ENCODE results near the gene REM2. TPM values are rescaled to one million over a fixed set of nuclear protein-coding genes. Genes with fewer than 3 reads are reported as not detected.
A peak's percentile ranks its signal among the peaks of the same experiment; 100 is the strongest.

REM2 gene
- polyA plus RNA-seq, 1 of the 3 experiments (the other 2 are of a cell fraction), result 0.26 TPM

DNA sequence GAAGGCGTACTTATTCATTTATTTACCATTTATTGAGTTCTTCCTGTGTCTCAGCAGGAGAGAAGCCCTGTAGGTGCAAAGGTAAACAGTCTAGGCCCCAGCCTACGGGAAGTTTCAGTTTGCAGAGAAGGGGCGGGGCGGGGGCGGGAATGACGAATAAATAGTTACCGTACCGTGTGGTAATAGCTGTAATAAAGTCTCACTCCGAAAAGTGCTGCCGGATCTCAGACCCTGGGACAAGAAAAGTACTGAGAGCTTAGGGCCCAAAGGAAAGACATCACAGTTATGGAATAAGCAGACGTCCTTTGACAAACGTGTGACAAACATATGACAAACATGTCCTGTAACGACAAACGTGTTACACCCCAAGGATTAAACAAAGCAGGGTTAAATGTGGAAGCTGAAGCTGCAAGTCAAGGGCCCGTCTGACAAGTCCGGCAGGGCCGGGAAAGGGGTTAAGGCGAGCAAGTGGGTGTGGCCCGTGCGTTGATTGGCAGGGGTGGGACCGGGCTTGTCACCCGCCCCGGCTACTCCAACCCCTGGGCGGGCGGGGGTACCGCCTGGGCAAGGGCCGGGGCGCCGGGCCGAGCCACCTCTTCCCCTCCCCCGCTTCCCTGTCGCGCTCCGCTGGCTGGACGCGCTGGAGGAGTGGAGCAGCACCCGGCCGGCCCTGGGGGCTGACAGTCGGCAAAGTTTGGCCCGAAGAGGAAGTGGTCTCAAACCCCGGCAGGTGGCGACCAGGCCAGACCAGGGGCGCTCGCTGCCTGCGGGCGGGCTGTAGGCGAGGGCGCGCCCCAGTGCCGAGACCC lies 11.6 kb upstream of the REM2 start, which contains the start of gene LRP10 (continued):
- TF ChIP-seq TEAD4 (IDR thresholded peaks at IDR 0.05; ENCODE audit: borderline replicate concordance, insufficient read depth), result no peak
- no peak for TF ChIP-seq EZH2phosphoT487 (IDR thresholded peaks at IDR 0.05; ENCODE audit: borderline replicate concordance, low read depth)
- TF ChIP-seq, protein P1, sequence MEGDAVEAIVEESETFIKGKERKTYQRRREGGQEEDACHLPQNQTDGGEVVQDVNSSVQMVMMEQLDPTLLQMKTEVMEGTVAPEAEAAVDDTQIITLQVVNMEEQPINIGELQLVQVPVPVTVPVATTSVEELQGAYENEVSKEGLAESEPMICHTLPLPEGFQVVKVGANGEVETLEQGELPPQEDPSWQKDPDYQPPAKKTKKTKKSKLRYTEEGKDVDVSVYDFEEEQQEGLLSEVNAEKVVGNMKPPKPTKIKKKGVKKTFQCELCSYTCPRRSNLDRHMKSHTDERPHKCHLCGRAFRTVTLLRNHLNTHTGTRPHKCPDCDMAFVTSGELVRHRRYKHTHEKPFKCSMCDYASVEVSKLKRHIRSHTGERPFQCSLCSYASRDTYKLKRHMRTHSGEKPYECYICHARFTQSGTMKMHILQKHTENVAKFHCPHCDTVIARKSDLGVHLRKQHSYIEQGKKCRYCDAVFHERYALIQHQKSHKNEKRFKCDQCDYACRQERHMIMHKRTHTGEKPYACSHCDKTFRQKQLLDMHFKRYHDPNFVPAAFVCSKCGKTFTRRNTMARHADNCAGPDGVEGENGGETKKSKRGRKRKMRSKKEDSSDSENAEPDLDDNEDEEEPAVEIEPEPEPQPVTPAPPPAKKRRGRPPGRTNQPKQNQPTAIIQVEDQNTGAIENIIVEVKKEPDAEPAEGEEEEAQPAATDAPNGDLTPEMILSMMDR (IDR thresholded peaks at IDR 0.05), result peak; percentile 11; the same call in 1 of the 2 replicates
- TF ChIP-seq NFIC (IDR thresholded peaks at IDR 0.05; ENCODE audit: borderline replicate concordance), result 0 out of 2 replicates have a peak, but pooled peaks have one; percentile 18

DNA sequence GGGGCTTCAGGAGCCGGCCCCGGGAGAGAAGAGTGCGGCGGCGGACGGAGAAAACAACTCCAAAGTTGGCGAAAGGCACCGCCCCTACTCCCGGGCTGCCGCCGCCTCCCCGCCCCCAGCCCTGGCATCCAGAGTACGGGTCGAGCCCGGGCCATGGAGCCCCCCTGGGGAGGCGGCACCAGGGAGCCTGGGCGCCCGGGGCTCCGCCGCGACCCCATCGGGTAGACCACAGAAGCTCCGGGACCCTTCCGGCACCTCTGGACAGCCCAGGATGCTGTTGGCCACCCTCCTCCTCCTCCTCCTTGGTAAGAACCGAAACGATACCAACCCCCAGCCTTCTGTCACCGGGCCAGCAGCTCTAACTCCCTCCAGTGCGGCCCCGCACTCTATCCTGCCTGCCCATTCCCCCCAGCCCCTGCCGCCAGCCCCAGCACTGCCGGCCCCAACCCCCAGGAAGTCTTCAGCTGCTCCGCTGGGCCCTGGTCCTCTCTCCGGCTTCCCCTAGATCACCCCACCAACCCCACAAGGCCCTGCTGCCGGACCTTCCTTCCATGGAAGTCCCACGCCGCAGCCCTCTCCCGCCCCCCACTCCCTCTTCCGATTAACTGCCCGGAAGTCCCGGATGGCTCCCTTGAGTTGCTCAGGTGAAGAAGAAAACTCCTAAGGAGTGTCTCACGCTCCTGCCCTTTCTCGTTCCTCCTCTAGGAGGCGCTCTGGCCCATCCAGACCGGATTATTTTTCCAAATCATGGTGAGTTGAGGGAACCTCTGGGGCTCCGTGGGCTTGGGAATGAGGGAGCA lies 10.8 kb upstream of the REM2 start:
- Histone ChIP-seq H3K27ac (ENCODE audit: low read depth in 2 of 2, low read length in 1 of 2) (peak overlapping the region; percentile 83 to 87), H3K36me3 (replicated peaks in 1 of 2; ENCODE audit: control insufficient read depth in 1 of 2, insufficient read depth in 2 of 2, low read length in 1 of 2) (peaks cover 24 to 34% of the 10 kb centered on the region in 2 experiments), H3K79me2 (ENCODE audit: insufficient read depth) (peaks cover 23% of the 10 kb centered on the region), H3K4me1 (ENCODE audit: control insufficient read depth in 1 of 2, insufficient read depth in 2 of 2, low read depth in 1 of 2, low read length in 1 of 2) (peaks cover 8 to 17% of the 10 kb centered on the region in 2 experiments), H2AFZ (ENCODE audit: low read depth) (peak overlapping the region; percentile 83), H3K9ac (peak overlapping the region; percentile 80), H3K4me3 (ENCODE audit: low read depth in 2 of 2, low read length in 1 of 2) (peak overlapping the region; percentile 77 to 93), H3K27me3 (ENCODE audit: insufficient read depth) (no peaks in the 10 kb centered on the region), H3K9me3 (no peaks in the 10 kb centered on the region), H3K4me2 (peak overlapping the region; percentile 77), H3F3A (replicated peaks; ENCODE audit: insufficient read depth) (peaks cover 24% of the 10 kb centered on the region), H3K9me2 (no peaks in the 10 kb centered on the region), H4K20me1 (ENCODE audit: insufficient read depth) (no peaks in the 10 kb centered on the region)
- peak; percentile 83 for DNase-seq
- ChIA-PET POLR2A (interaction anchor here (0.6 to 1.9 kb wide), 4 partner anchors 11 to 43 kb away, joined by 3 to 7 read pairs (median 3); partner anchors contain the start of gene REM2), CTCF (interaction anchor here (0.6 to 6.0 kb wide), 34 partner anchors 8 to 481 kb away, joined by 3 to 77 read pairs (median 4); partner anchors contain the start of genes ACIN1, PRMT5 and REM2)
- WGBS (ENCODE audit: low lambda C conversion rate), result under 1% methylated on average over 25 of the region's 45 CpGs
- TF ChIP-seq NRF1 (IDR thresholded peaks at IDR 0.05; ENCODE audit: low read depth, low read length) (peak; percentile 19; the same call in 1 of the 2 replicates), RAD21 (IDR thresholded peaks at IDR 0.05; ENCODE audit: low read length) (peak; percentile 79), EZH2phosphoT487 (IDR thresholded peaks at IDR 0.05; ENCODE audit: borderline replicate concordance, low read depth) (no peak), CHD2 (IDR thresholded peaks at IDR 0.05; ENCODE audit: low read length, partially characterized antibody) (no peak), REST (IDR thresholded peaks at IDR 0.05; ENCODE audit: low read depth, low read length) (0 out of 2 replicates have a peak, but pooled peaks have one; percentile 21), IRF3 (IDR thresholded peaks at IDR 0.05; ENCODE audit: low read depth, low read length) (no peak), ZBTB33 (IDR thresholded peaks at IDR 0.05; ENCODE audit: borderline replicate concordance, low read depth) (no peak), MXI1 (IDR thresholded peaks at IDR 0.05; ENCODE audit: low read depth, low read length) (no peak), MEF2A (IDR thresholded peaks at IDR 0.05; ENCODE audit: borderline replicate concordance, low read depth) (no peak)
- TF ChIP-seq, protein P2, sequence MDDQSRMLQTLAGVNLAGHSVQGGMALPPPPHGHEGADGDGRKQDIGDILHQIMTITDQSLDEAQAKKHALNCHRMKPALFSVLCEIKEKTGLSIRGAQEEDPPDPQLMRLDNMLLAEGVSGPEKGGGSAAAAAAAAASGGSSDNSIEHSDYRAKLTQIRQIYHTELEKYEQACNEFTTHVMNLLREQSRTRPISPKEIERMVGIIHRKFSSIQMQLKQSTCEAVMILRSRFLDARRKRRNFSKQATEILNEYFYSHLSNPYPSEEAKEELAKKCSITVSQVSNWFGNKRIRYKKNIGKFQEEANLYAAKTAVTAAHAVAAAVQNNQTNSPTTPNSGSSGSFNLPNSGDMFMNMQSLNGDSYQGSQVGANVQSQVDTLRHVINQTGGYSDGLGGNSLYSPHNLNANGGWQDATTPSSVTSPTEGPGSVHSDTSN (IDR thresholded peaks at IDR 0.05), result no peak
- TF ChIP-seq, protein P3, sequence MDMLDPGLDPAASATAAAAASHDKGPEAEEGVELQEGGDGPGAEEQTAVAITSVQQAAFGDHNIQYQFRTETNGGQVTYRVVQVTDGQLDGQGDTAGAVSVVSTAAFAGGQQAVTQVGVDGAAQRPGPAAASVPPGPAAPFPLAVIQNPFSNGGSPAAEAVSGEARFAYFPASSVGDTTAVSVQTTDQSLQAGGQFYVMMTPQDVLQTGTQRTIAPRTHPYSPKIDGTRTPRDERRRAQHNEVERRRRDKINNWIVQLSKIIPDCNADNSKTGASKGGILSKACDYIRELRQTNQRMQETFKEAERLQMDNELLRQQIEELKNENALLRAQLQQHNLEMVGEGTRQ (IDR thresholded peaks at IDR 0.05; ENCODE audit: borderline replicate concordance, low read depth, low read length), result no peak
